Osteoblast (primary cell): ENCODE measurements around the gene FRMD5. TPM values are rescaled to one million over a fixed set of nuclear protein-coding genes. Genes with fewer than 3 reads are reported as not detected.

Experiments
- DNase-seq: peaks from one replicate; pipeline ENCODE4 v3.0.0; 2011; ENCODE audit warnings: low spot score, mixed read lengths; ENCODE audit not compliant: insufficient read length; ENCODE audit errors: missing footprints
- H2AFZ ChIP-seq: 2 replicates; pipeline ENCODE4 v1.6.0; 2011; ENCODE audit warnings: mild to moderate bottlenecking, low read length
- H3K27ac ChIP-seq: 2 replicates; pipeline ENCODE4 v1.5.1; 2011; ENCODE audit warnings: mild to moderate bottlenecking, low read depth, low read length, moderate library complexity
- H3K27me3 ChIP-seq: 2 replicates; pipeline ENCODE4 v1.6.0; 2012; ENCODE audit warnings: mild to moderate bottlenecking, control low read depth, inconsistent platforms, low read length, moderate library complexity; ENCODE audit not compliant: insufficient read depth
- H3K36me3 ChIP-seq: 2 replicates; pipeline ENCODE4 v1.5.1; 2011; ENCODE audit warnings: mild to moderate bottlenecking, low read length, control low read depth, moderate library complexity; ENCODE audit not compliant: insufficient read depth
- H3K4me1 ChIP-seq: 2 replicates; pipeline ENCODE4 v1.5.1; 2011; ENCODE audit warnings: mild to moderate bottlenecking, low read length, control low read depth, moderate library complexity; ENCODE audit not compliant: insufficient read depth
- H3K4me2 ChIP-seq: 2 replicates; pipeline ENCODE4 v1.6.0; 2011; ENCODE audit warnings: mild to moderate bottlenecking, low read length; ENCODE audit not compliant: insufficient read depth
- H3K4me3 ChIP-seq: fragments of 200-600 bp; sonication (generic); 3 replicates; pipeline ENCODE4 v1.5.1; 2012; ENCODE audit warnings: mild to moderate bottlenecking, low read length, inconsistent platforms; ENCODE audit not compliant: insufficient read depth
- H3K79me2 ChIP-seq: 2 replicates; pipeline ENCODE4 v1.6.0; 2012; ENCODE audit warnings: mild to moderate bottlenecking, low read length, control low read depth, inconsistent platforms; ENCODE audit not compliant: insufficient read depth
- H3K9me3 ChIP-seq: 2 replicates; pipeline ENCODE4 v1.5.1; 2011; ENCODE audit warnings: low read depth, low read length, control low read depth
- H4K20me1 ChIP-seq: 2 replicates; pipeline ENCODE4 v1.6.0; 2012; ENCODE audit warnings: mild to moderate bottlenecking, low read length, control low read depth; ENCODE audit not compliant: insufficient read depth
- total RNA-seq: library from RNA; depleted of rRNA; stranded (reverse); fragments of >200 nt; gene quantifications from 2 replicates; pipeline ENCODE4 v1.2.3, GENCODE V29; 2012
- TF ChIP-seq, protein P1 (sequence below): IDR thresholded peaks from 2 replicates; pipeline ENCODE4 v1.5.1; 2011; ENCODE audit warnings: mild to moderate bottlenecking, low read depth, low read length, moderate library complexity; ENCODE audit errors: extremely low read depth

The FRMD5 gene
- total RNA-seq, 1 donor = 3.3 TPM

DNA sequence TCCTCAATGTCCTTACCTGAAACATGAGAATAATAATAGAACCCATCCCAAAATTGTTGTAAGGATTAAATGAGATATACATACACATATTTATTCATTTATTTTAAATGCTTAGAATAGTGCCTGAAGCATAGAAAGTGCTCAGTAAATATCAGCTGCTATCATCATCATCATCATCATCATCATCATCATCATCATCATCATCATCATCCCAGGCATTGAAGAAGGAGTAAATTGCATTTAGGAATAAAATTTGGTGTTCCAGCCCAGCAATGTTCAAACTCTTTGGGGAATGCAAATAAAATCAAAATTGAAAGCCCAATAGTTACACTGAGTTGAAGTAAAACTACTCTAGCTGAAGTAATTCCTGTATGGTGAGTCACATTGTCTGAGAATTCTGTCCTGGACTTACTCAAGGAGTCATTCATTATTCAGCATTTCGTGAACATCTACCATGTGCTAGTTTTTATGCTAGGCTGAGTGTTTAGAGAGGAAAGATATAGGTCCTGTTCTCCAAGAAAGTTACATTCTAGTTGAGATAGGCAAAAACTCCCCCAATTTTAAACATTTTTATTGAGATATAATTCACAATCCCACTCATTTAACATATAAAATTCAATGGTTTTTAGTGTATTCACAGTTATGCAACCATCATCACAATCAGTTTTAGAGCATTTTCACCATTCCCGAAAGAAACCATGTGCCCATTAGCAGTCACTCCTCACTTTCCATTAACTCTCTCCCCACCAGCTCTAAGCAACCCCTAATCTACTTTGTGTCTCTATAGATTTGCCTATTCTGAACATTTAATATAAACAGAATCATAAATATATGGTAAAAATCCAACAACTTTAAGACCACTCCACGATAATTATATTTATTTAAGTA, 107.2 kb downstream of the FRMD5 start:
- H3K27me3 ChIP-seq = no peaks in the 10 kb centered on the region
- H3K9me3 ChIP-seq = no peaks in the 10 kb centered on the region
- H3K79me2 ChIP-seq = peaks cover 10% of the 10 kb centered on the region
- DNase-seq = peak; percentile 50
- H2AFZ ChIP-seq = no peak overlapping the region
- H4K20me1 ChIP-seq = no peaks in the 10 kb centered on the region
- H3K27ac ChIP-seq = peak overlapping the region; percentile 42
- H3K36me3 ChIP-seq = no peaks in the 10 kb centered on the region
- TF ChIP-seq, protein P1, sequence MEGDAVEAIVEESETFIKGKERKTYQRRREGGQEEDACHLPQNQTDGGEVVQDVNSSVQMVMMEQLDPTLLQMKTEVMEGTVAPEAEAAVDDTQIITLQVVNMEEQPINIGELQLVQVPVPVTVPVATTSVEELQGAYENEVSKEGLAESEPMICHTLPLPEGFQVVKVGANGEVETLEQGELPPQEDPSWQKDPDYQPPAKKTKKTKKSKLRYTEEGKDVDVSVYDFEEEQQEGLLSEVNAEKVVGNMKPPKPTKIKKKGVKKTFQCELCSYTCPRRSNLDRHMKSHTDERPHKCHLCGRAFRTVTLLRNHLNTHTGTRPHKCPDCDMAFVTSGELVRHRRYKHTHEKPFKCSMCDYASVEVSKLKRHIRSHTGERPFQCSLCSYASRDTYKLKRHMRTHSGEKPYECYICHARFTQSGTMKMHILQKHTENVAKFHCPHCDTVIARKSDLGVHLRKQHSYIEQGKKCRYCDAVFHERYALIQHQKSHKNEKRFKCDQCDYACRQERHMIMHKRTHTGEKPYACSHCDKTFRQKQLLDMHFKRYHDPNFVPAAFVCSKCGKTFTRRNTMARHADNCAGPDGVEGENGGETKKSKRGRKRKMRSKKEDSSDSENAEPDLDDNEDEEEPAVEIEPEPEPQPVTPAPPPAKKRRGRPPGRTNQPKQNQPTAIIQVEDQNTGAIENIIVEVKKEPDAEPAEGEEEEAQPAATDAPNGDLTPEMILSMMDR = no peak
- no peak overlapping the region for H3K4me3 ChIP-seq
- peaks cover 41% of the 10 kb centered on the region for H3K4me1 ChIP-seq
- H3K4me2 ChIP-seq = peak overlapping the region; percentile 49

DNA sequence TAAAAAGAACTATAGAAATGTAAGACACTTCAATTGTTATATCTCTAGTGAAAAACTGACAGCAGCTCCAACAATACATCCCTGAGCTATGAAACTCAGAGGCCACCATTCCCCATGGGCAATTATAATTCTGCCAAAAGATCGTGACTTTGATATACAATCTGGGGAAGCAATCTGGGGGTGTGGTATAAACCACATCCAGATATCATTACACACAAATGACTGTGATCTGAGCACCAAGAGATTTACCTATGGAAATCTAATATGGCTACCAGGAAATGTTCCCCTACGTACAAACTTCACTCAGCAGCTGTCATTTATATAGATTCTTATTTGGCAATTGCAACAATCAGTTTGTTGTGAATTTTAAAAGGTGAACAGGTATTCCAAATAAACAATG, 110.3 kb downstream of the FRMD5 start:
- Histone ChIP-seq H3K79me2 (peaks cover 9% of the 10 kb centered on the region), H2AFZ (no peak overlapping the region), H3K27me3 (no peaks in the 10 kb centered on the region), H4K20me1 (no peaks in the 10 kb centered on the region), H3K9me3 (no peaks in the 10 kb centered on the region), H3K27ac (peak overlapping the region; percentile 34), H3K4me2 (peak overlapping the region; percentile 43), H3K4me3 (no peak overlapping the region), H3K4me1 (peaks cover 63% of the 10 kb centered on the region), H3K36me3 (no peaks in the 10 kb centered on the region)
- DNase-seq = no peak
- TF ChIP-seq, protein P1 = no peak

GRCh38 chr15:44084171-44084570, 110.9 kb downstream of the FRMD5 start:
- peak; percentile 18 for DNase-seq
- Histone ChIP-seq H3K27me3 (no peaks in the 10 kb centered on the region), H3K4me3 (no peak overlapping the region), H3K27ac (peak overlapping the region; percentile 34), H2AFZ (no peak overlapping the region), H3K79me2 (peaks cover 15% of the 10 kb centered on the region), H4K20me1 (no peaks in the 10 kb centered on the region), H3K4me1 (peaks cover 63% of the 10 kb centered on the region), H3K4me2 (peak overlapping the region; percentile 43), H3K9me3 (no peaks in the 10 kb centered on the region), H3K36me3 (no peaks in the 10 kb centered on the region)
- TF ChIP-seq, protein P1 = no peak

DNA sequence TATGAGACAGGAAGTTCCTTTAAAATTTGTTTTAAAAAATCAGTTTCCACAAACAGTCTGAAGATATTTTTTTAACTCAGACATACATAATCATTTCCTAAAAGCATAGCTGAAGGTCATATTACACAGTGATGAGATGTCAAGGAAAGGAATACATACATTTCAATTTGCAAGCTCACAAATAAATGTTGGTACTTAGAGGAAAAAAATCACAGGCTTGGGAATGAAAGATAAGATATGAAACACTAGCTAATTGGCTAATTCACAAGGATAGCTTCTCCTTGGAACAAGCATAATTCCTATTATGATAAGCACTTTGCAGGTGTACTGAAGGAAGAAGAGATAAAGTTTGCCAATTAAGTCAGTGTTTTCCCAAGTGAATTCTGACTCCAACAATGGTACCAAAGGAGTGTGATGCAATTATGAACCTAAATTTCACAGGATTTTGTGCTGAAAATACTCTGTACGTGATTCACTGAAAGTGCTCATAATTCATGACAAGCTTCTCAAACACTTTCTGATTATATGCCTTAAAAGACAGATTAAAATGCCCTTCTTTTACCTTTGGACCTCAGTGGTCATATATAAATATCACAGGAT, 112.4 kb downstream of the FRMD5 start:
- H3K4me2 ChIP-seq = peak overlapping the region; percentile 1
- no peaks in the 10 kb centered on the region for H3K27me3 ChIP-seq
- no peak overlapping the region for H3K27ac ChIP-seq
- peaks cover 20% of the 10 kb centered on the region for H3K79me2 ChIP-seq
- DNase-seq = no peak
- peaks cover 2% of the 10 kb centered on the region for H3K9me3 ChIP-seq
- H3K4me3 ChIP-seq = no peak overlapping the region
- H3K4me1 ChIP-seq = peaks cover 56% of the 10 kb centered on the region
- H2AFZ ChIP-seq = no peak overlapping the region
- TF ChIP-seq, protein P1 = no peak
- no peaks in the 10 kb centered on the region for H3K36me3 ChIP-seq
- no peaks in the 10 kb centered on the region for H4K20me1 ChIP-seq
